SK-N-SH (cell line): ENCODE measurements around the gene BAIAP3. TPM values are rescaled to one million over a fixed set of nuclear protein-coding genes. Genes with fewer than 3 reads are reported as not detected.

Experiments used
- CTCF ChIA-PET: fragments of 300-600, 350-600 bp; formaldehyde crosslinking; extraction: SDS; loops from one replicate; lab custom pipeline; 2021; lab: Yijun Ruan, JAX
- POLR2A ChIA-PET: fragments of 350-600 bp; sonication (Branson Sonifier 250); formaldehyde crosslinking; extraction: SDS; loops from one replicate; lab custom pipeline; 2020; ENCODE audit warnings: antibody characterized with exemption, inconsistent platforms; lab: Yijun Ruan, JAX
- DNase-seq: peaks from one replicate; pipeline ENCODE4 v3.0.0; 2012
- H2AFZ ChIP-seq: fragments of 200-600 bp; sonication (generic); 2 replicates; pipeline ENCODE4 v1.8.1; 2016; ENCODE audit warnings: antibody characterized with exemption, mild to moderate bottlenecking, low read depth
- H3F3A ChIP-seq: fragments of 200-600 bp; sonication (generic); replicated peaks from 2 replicates; pipeline ENCODE3; 2016; ENCODE audit warnings: antibody characterized with exemption, mild to moderate bottlenecking; ENCODE audit not compliant: insufficient read depth
- H3K27ac ChIP-seq, 2 experiments: fragments of 200-500 bp in 1 of 2; fragments of 200-600 bp in 1 of 2; sonication (Bioruptor generic) in 1 of 2; sonication (generic), shearing (Covaris generic) in 1 of 2; 2 replicates each; pipeline versions ENCODE4 v1.5.1 to v1.6.1; 2014 to 2016; ENCODE audit warnings: low read depth in 2 of 2, inconsistent platforms in 1 of 2, low read length in 1 of 2, mild to moderate bottlenecking in 1 of 2, mixed read lengths in 1 of 2
- H3K27me3 ChIP-seq: fragments of 200-600 bp; sonication (generic), shearing (Covaris generic); 2 replicates; pipeline ENCODE4 v1.6.1; 2016; ENCODE audit warnings: mixed run types; ENCODE audit not compliant: insufficient read depth
- H3K36me3 ChIP-seq, 2 experiments: fragments of 200-500 bp in 1 of 2; fragments of 200-600 bp in 1 of 2; sonication (Bioruptor generic) in 1 of 2; sonication (generic) in 1 of 2; replicated peaks in 1 of 2; 2 replicates each; pipeline versions ENCODE3 to v1.5.1; 2014 to 2016; ENCODE audit warnings: low read length in 1 of 2, mild to moderate bottlenecking in 1 of 2; ENCODE audit not compliant: insufficient read depth in 2 of 2, control insufficient read depth in 1 of 2
- H3K4me1 ChIP-seq, 2 experiments: fragments of 200-500 bp in 1 of 2; fragments of 200-600 bp in 1 of 2; sonication (Bioruptor generic) in 1 of 2; sonication (generic), shearing (Covaris generic) in 1 of 2; 2 replicates each; pipeline versions ENCODE4 v1.5.1 to v1.6.1; 2014 to 2016; ENCODE audit warnings: low read depth in 1 of 2, low read length in 1 of 2, mixed run types in 1 of 2; ENCODE audit not compliant: insufficient read depth in 2 of 2, control insufficient read depth in 1 of 2
- H3K4me2 ChIP-seq: fragments of 200-600 bp; sonication (generic), shearing (Covaris generic); 2 replicates; pipeline ENCODE4 v1.6.1; 2017; ENCODE audit warnings: mixed run types
- H3K4me3 ChIP-seq, 2 experiments: fragments of 200-500 bp in 1 of 2; fragments of 200-600 bp in 1 of 2; sonication (Bioruptor generic) in 1 of 2; sonication (generic), shearing (Covaris generic) in 1 of 2; 2 replicates each; pipeline versions ENCODE4 v1.5.1 to v1.8.1; 2014 to 2016; ENCODE audit warnings: low read depth in 2 of 2, inconsistent platforms in 1 of 2, low read length in 1 of 2, mild to moderate bottlenecking in 1 of 2, mixed read lengths in 1 of 2, moderate library complexity in 1 of 2
- H3K79me2 ChIP-seq: fragments of 200-600 bp; sonication (generic); 2 replicates; pipeline ENCODE4 v1.8.1; 2017; ENCODE audit warnings: mild to moderate bottlenecking; ENCODE audit not compliant: insufficient read depth
- H3K9ac ChIP-seq: fragments of 200-600 bp; sonication (generic); 2 replicates; pipeline ENCODE4 v1.6.1; 2017; ENCODE audit warnings: mixed run types
- H3K9me2 ChIP-seq: fragments of 200-600 bp; sonication (generic); 2 replicates; pipeline ENCODE4 v1.6.1; 2017; ENCODE audit warnings: mixed run types
- H3K9me3 ChIP-seq: fragments of 200-600 bp; sonication (generic); 2 replicates; pipeline ENCODE4 v1.6.1; 2017; ENCODE audit warnings: mixed run types, mild to moderate bottlenecking, moderate library complexity
- H4K20me1 ChIP-seq: fragments of 200-600 bp; sonication (generic); 2 replicates; pipeline ENCODE4 v1.6.1; 2017; ENCODE audit warnings: mild to moderate bottlenecking, mixed run types; ENCODE audit not compliant: insufficient read depth
- CHD2 ChIP-seq: fragments of 150-350 bp; IDR thresholded peaks from 2 replicates; pipeline ENCODE4 v1.6.1; 2018; ENCODE audit warnings: low read length; ENCODE audit not compliant: partially characterized antibody
- ELF1 ChIP-seq: IDR thresholded peaks from 2 replicates; pipeline ENCODE4 v1.4.0; 2012
- EP300 ChIP-seq, 2 experiments: IDR thresholded peaks; 2 replicates each; pipeline versions ENCODE4 v1.4.0 to v1.6.1; 2012; ENCODE audit warnings: borderline replicate concordance in 1 of 2, low read depth in 1 of 2, low read length in 1 of 2
- EZH2phosphoT487 ChIP-seq: fragments of 200-600 bp; sonication (generic); IDR thresholded peaks from 2 replicates; pipeline ENCODE4 v1.6.1; 2017; ENCODE audit warnings: low read depth, mixed run types, mild to moderate bottlenecking, antibody characterized with exemption, moderate library complexity, borderline replicate concordance
- FOSL2 ChIP-seq: IDR thresholded peaks from 2 replicates; pipeline ENCODE4 v1.4.0; 2012; ENCODE audit warnings: low read depth, mild to moderate bottlenecking, moderate library complexity, borderline replicate concordance
- GATA2 ChIP-seq: sonication (generic); formaldehyde crosslinking; IDR thresholded peaks from 2 replicates; pipeline ENCODE4 v1.5.0; 2020; ENCODE audit warnings: mild to moderate bottlenecking, missing genetic modification reagents
- IRF3 ChIP-seq: fragments of 150-350 bp; IDR thresholded peaks from 2 replicates; pipeline ENCODE4 v1.6.1; 2016; ENCODE audit warnings: mild to moderate bottlenecking, low read depth, low read length
- MXI1 ChIP-seq: IDR thresholded peaks from 2 replicates; pipeline ENCODE4 v1.6.1; 2012; ENCODE audit warnings: mild to moderate bottlenecking, low read depth, low read length, improper control_type of control experiment
- NRF1 ChIP-seq: IDR thresholded peaks from 2 replicates; pipeline ENCODE4 v1.6.1; 2012; ENCODE audit warnings: low read depth, mild to moderate bottlenecking, low read length
- PBX3 ChIP-seq: IDR thresholded peaks from 2 replicates; pipeline ENCODE4; 2012
- POLR2AphosphoS5 ChIP-seq: IDR thresholded peaks from 2 replicates; pipeline ENCODE4 v1.6.1; 2012; ENCODE audit warnings: low read depth, low read length
- RCOR1 ChIP-seq: fragments of 150-350 bp; IDR thresholded peaks from 2 replicates; pipeline ENCODE4 v1.6.1; 2017; ENCODE audit warnings: antibody characterized with exemption, low read length
- RXRA ChIP-seq: IDR thresholded peaks from 2 replicates; pipeline ENCODE4 v1.4.0; 2012; ENCODE audit warnings: low read depth, mild to moderate bottlenecking, borderline replicate concordance
- SMC3 ChIP-seq: IDR thresholded peaks from 2 replicates; pipeline ENCODE4 v1.6.1; 2012; ENCODE audit warnings: low read depth, low read length, improper control_type of control experiment
- TAF1 ChIP-seq: IDR thresholded peaks from 2 replicates; pipeline ENCODE4 v1.6.1; 2012; ENCODE audit warnings: low read depth, mild to moderate bottlenecking, low read length, moderate library complexity, borderline replicate concordance
- TEAD4 ChIP-seq: IDR thresholded peaks from 2 replicates; pipeline ENCODE4 v1.4.0; 2012; ENCODE audit warnings: mild to moderate bottlenecking, borderline replicate concordance; ENCODE audit not compliant: insufficient read depth
- USF1 ChIP-seq: IDR thresholded peaks from 2 replicates; pipeline ENCODE4 v1.4.0; 2012; ENCODE audit warnings: low read depth, borderline replicate concordance
- USF2 ChIP-seq: fragments of 150-350 bp; IDR thresholded peaks from 2 replicates; pipeline ENCODE4 v1.6.1; 2017; ENCODE audit warnings: antibody characterized with exemption, low read length, low read depth, borderline replicate concordance
- YY1 ChIP-seq: IDR thresholded peaks from 2 replicates; pipeline ENCODE4 v1.4.0; 2012; ENCODE audit warnings: low read depth, mild to moderate bottlenecking
- WGBS: methylation state at CpG from one replicate; pipeline ENCODE4 v1.1.6; 2017; ENCODE audit warnings: low lambda C conversion rate; 5-methylcytosine and 5-hydroxymethylcytosine counted together
- polyA plus RNA-seq, 3 experiments: library from polyadenylated mRNA; depleted of rRNA; stranded (reverse); fragments of >200 nt; gene quantifications; 2 replicates each; pipeline ENCODE4 v1.2.3, GENCODE V29; 2012

Gene BAIAP3
- polyA plus RNA-seq, 1 of the 3 experiments (the other 2 are of a cell fraction): 1.1 TPM

GRCh38 chr16:1374418-1375297 is 41.2 kb downstream of the BAIAP3 start:
- H3K36me3 ChIP-seq: peaks cover 0 to 10% of the 10 kb centered on the region in 2 experiments
- no peak overlapping the region for H3K9ac ChIP-seq
- no peaks in the 10 kb centered on the region for H3K27me3 ChIP-seq
- DNase-seq: no peak
- H3K9me2 ChIP-seq: no peaks in the 10 kb centered on the region
- H3K4me2 ChIP-seq: no peak overlapping the region
- H3K4me3 ChIP-seq: no peak overlapping the region
- no peak overlapping the region for H2AFZ ChIP-seq
- CTCF ChIA-PET: interaction anchor here (1.1 to 1.3 kb wide), 2 partner anchors 11 to 31 kb away, joined by 3 to 6 read pairs; no protein-coding TSS in a partner anchor
- 94% methylated on average over 18 of the region's 46 CpGs for WGBS
- peaks cover 9% of the 10 kb centered on the region in 2 experiments; a peak in 3 of 4 replicates for H3K4me1 ChIP-seq
- H3K27ac ChIP-seq: no peak overlapping the region
- no peaks in the 10 kb centered on the region for H3K9me3 ChIP-seq
- no peaks in the 10 kb centered on the region for H4K20me1 ChIP-seq
- no peak for TF ChIP-seq ELF1
- TF ChIP-seq TAF1: no peak
- no peak for TF ChIP-seq POLR2AphosphoS5
- TF ChIP-seq YY1: no peak
- no peak for TF ChIP-seq EP300 (IDR thresholded peaks at IDR 0.05; ENCODE audit: borderline replicate concordance in 1 of 2, low read depth in 1 of 2, low read length in 1 of 2)
- TF ChIP-seq MXI1: no peak
- no peak for TF ChIP-seq EZH2phosphoT487
- peaks cover 9% of the 10 kb centered on the region; the same call in 1 of the 2 replicates for H3K79me2 ChIP-seq
- no peaks in the 10 kb centered on the region for H3F3A ChIP-seq
- POLR2A ChIA-PET: no interaction called here

GRCh38 chr16:1375298-1375640 is 41.8 kb downstream of the BAIAP3 start:
- H3K4me2 ChIP-seq: no peak overlapping the region
- WGBS: 92% methylated on average over 9 of the region's 24 CpGs
- no peaks in the 10 kb centered on the region for H4K20me1 ChIP-seq
- no peak overlapping the region for H3K27ac ChIP-seq
- H3F3A ChIP-seq: no peaks in the 10 kb centered on the region
- H3K36me3 ChIP-seq: peaks cover 0 to 7% of the 10 kb centered on the region in 2 experiments
- CTCF ChIA-PET: interaction anchor here (1.3 kb wide), 1 partner anchor 32 kb away, joined by 3 read pairs; no protein-coding TSS in a partner anchor
- H3K9me3 ChIP-seq: no peaks in the 10 kb centered on the region
- no peak for DNase-seq
- no peak overlapping the region for H3K9ac ChIP-seq
- H2AFZ ChIP-seq: no peak overlapping the region
- peaks cover 9% of the 10 kb centered on the region; the same call in 1 of the 2 replicates for H3K79me2 ChIP-seq
- H3K4me3 ChIP-seq: no peak overlapping the region
- H3K27me3 ChIP-seq: no peaks in the 10 kb centered on the region
- peaks cover 9 to 12% of the 10 kb centered on the region in 2 experiments; a peak in 3 of 4 replicates for H3K4me1 ChIP-seq
- POLR2A ChIA-PET: no interaction called here
- H3K9me2 ChIP-seq: no peaks in the 10 kb centered on the region
- TF ChIP-seq USF1 (no peak), ELF1 (no peak), TEAD4 (no peak), CHD2 (no peak), FOSL2 (no peak), NRF1 (no peak), RXRA (no peak), POLR2AphosphoS5 (no peak), RCOR1 (no peak), IRF3 (no peak), GATA2 (CRISPR knock-in tag) (no peak), PBX3 (no peak), MXI1 (no peak), SMC3 (no peak), USF2 (no peak)
